ENCODE measurements around the gene WT1.

DNA sequence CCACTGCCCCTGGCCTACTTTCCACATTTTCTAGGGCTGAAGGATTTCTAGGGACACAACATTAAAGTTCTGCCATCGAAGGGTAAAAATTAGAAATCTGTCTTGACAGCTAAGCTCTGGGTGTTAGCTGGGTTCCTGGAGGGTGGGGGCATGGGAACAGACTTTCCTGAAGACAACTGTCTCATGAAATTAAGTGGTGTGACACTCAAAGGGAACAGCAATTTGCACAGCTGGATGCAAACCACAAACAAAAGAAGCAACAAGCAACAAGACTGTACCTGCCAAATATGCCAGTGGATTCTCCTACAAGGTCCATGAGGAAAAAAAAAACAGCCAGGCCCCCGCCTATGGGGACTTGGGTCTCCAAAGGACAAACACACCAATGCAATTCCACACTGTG lies 32.5 kb downstream of the WT1 start:
- TF ChIP-seq POLR2AphosphoS5 (IDR thresholded peaks at IDR 0.05; ENCODE audit: low read depth, low read length) (no peak), SIN3A (IDR thresholded peaks at IDR 0.05; ENCODE audit: borderline replicate concordance, insufficient read depth, low read length) (no peak)
